Measurements from ENCODE around the gene PINLYP. TPM values are rescaled to one million over a fixed set of nuclear protein-coding genes. Genes with fewer than 3 reads are reported as not detected.

Gene PINLYP
- total RNA-seq, 1 experiment from 2014 or later: 11.9 TPM

GRCh38 chr19:43581467-43581866 lies 5.9 kb downstream of the PINLYP start:
- Histone ChIP-seq H3K4ac (ENCODE audit: low read depth, low read length) (no peak overlapping the region), H2AK5ac (ENCODE audit: insufficient read length, low read length) (no peak overlapping the region), H2AFZ (ENCODE audit: low read length) (no peak overlapping the region), H2BK120ac (ENCODE audit: low read depth, low read length, poor library complexity, severe bottlenecking) (no peak overlapping the region), H2BK15ac (ENCODE audit: low read depth, low read length) (no peak overlapping the region), H4K91ac (ENCODE audit: insufficient read length, low read depth, low read length) (no peak overlapping the region), H3K4me2 (ENCODE audit: insufficient read depth, insufficient read length, low read length) (peak overlapping the region; percentile 86), H2BK20ac (ENCODE audit: low read depth, low read length, poor library complexity, severe bottlenecking) (no peak overlapping the region), H3K23ac (ENCODE audit: insufficient read length, low read depth, low read length) (no peak overlapping the region), H3T11ph (ENCODE audit: low read length) (no peak overlapping the region), H2BK5ac (ENCODE audit: insufficient read length, low read length) (no peak overlapping the region), H4K20me1 (ENCODE audit: control insufficient read depth, insufficient read depth, insufficient read length) (no peaks in the 10 kb centered on the region), H3K14ac (ENCODE audit: insufficient read depth, low read length) (no peak overlapping the region), H3K4me1 (ENCODE audit: insufficient read depth, low read length) (no peaks in the 10 kb centered on the region), H3K18ac (ENCODE audit: insufficient read length, low read depth, low read length) (no peak overlapping the region), H3K27ac (ENCODE audit: insufficient read length, low read depth, low read length) (no peak overlapping the region), H4K5ac (ENCODE audit: insufficient read length, low read depth, low read length) (no peak overlapping the region), H3K56ac (ENCODE audit: insufficient read length, low read depth, low read length) (no peak overlapping the region), H4K8ac (replicated peaks; ENCODE audit: insufficient read length, low read depth, low read length) (no peak overlapping the region), H3K79me2 (ENCODE audit: insufficient read depth, low read length) (no peaks in the 10 kb centered on the region), H3K27me3 (ENCODE audit: insufficient read depth, low read length) (no peaks in the 10 kb centered on the region), H3K9ac (ENCODE audit: extremely low read depth, insufficient read length, low read length) (peak overlapping the region; percentile 20), H2BK12ac (ENCODE audit: insufficient read length, low read depth, low read length) (no peak overlapping the region), H3K79me1 (ENCODE audit: insufficient read depth, low read depth, low read length, poor library complexity, severe bottlenecking) (no peaks in the 10 kb centered on the region), H3K23me2 (ENCODE audit: insufficient read length, low read depth, low read length, poor library complexity, severe bottlenecking) (peaks cover 5% of the 10 kb centered on the region), H3K9me3 (ENCODE audit: control insufficient read depth, low read depth, low read length) (no peaks in the 10 kb centered on the region)
- Mint-ChIP-seq H3K36me3 (ENCODE audit: insufficient read depth in 1 of 3, low read depth in 3 of 3) (peaks cover 4 to 17% (median 10%) of the 10 kb centered on the region in 3 experiments; a peak in 4 of 7 replicates), H3K4me3 (peak overlapping the region; percentile 86 to 92), H3K27ac (no peak overlapping the region), H3K4me1 (peaks cover 27 to 38% of the 10 kb centered on the region in 2 experiments), H3K9me3 (no peaks in the 10 kb centered on the region), H3K27me3 (ENCODE audit: low read depth) (no peaks in the 10 kb centered on the region)
- no CpG with 5 or more reads among the region's 7 CpGs for WGBS (ENCODE audit: extremely low coverage, insufficient read length, low lambda C conversion rate)
- no peak for DNase-seq
- TF ChIP-seq CTCF (conservative IDR thresholded peaks at IDR 0.05): no peak

Measured in H9 (cell line).